C4-2B (cell line): Measurements from ENCODE around the gene IFT122.

Source experiments
- ZFX ChIP-seq: fragments of 450-650 bp; IDR thresholded peaks from 2 replicates; pipeline ENCODE4 v1.6.1; 2017
- TF ChIP-seq, protein P1 (sequence below): fragments of 450-650 bp; conservative IDR thresholded peaks from 2 replicates; pipeline ENCODE4 v1.5.1; 2017; ENCODE audit warnings: mild to moderate bottlenecking

- TF ChIP-seq, protein P1, sequence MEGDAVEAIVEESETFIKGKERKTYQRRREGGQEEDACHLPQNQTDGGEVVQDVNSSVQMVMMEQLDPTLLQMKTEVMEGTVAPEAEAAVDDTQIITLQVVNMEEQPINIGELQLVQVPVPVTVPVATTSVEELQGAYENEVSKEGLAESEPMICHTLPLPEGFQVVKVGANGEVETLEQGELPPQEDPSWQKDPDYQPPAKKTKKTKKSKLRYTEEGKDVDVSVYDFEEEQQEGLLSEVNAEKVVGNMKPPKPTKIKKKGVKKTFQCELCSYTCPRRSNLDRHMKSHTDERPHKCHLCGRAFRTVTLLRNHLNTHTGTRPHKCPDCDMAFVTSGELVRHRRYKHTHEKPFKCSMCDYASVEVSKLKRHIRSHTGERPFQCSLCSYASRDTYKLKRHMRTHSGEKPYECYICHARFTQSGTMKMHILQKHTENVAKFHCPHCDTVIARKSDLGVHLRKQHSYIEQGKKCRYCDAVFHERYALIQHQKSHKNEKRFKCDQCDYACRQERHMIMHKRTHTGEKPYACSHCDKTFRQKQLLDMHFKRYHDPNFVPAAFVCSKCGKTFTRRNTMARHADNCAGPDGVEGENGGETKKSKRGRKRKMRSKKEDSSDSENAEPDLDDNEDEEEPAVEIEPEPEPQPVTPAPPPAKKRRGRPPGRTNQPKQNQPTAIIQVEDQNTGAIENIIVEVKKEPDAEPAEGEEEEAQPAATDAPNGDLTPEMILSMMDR: no peak
- TF ChIP-seq ZFX: no peak
Measured at GRCh38 chr3:129493206-129493605, 53.2 kb downstream of the IFT122 start.
